ENCODE measurements around the gene GJA8. TPM values are rescaled to one million over a fixed set of nuclear protein-coding genes. Genes with fewer than 3 reads are reported as not detected.
"Not testable (repeated sequence)": the region's sequence is repeated elsewhere in the genome, so short reads cannot be mapped to it uniquely, and the experiment has no call there.

Gene GJA8
- total RNA-seq, result not detected

- no peak for DNase-seq (ENCODE audit: low spot score)
Observed at GRCh38 chr1:147902253-147902845, at the start of gene GJA8. Gene GJA8, plus strand, starts transcription at chr1:147902795. Its CDS starts 5,161 bp downstream, at chr1:147907956.

GRCh38 chr1:147853391-147853790 is 49.2 kb upstream of the GJA8 start:
- DNase-seq (ENCODE audit: low spot score), result no peak

GRCh38 chr1:147854989-147855388 is 47.6 kb upstream of the GJA8 start:
- DNase-seq (ENCODE audit: low spot score), result not testable (repeated sequence)

- DNase-seq (ENCODE audit: low spot score), result not testable (repeated sequence)
Observed at GRCh38 chr1:147855996-147856395, 46.6 kb upstream of the GJA8 start.

- not testable (repeated sequence) for DNase-seq (ENCODE audit: low spot score)
Observed at GRCh38 chr1:147867204-147867603, 35.4 kb upstream of the GJA8 start.

GRCh38 chr1:147878022-147878421 is 24.6 kb upstream of the GJA8 start:
- DNase-seq (ENCODE audit: low spot score), result no peak

- no peak for DNase-seq (ENCODE audit: low spot score)
Observed at GRCh38 chr1:147879911-147880310, 22.7 kb upstream of the GJA8 start.

- no peak for DNase-seq (ENCODE audit: low spot score)
Observed at GRCh38 chr1:147882535-147882934, 20.1 kb upstream of the GJA8 start.

GRCh38 chr1:147890177-147890790 is 12.3 kb upstream of the GJA8 start:
- DNase-seq (ENCODE audit: low spot score), result peak; percentile 79

- DNase-seq (ENCODE audit: low spot score), result no peak
Observed at GRCh38 chr1:147891088-147891487, 11.5 kb upstream of the GJA8 start.

GRCh38 chr1:147892216-147892615 is 10.4 kb upstream of the GJA8 start:
- DNase-seq (ENCODE audit: low spot score), result no peak

GRCh38 chr1:147892731-147893214 is 9.8 kb upstream of the GJA8 start:
- DNase-seq (ENCODE audit: low spot score), result no peak

- DNase-seq (ENCODE audit: low spot score), result no peak
Observed at GRCh38 chr1:147895123-147895522, 7.5 kb upstream of the GJA8 start.

GRCh38 chr1:147897029-147897752 is 5.4 kb upstream of the GJA8 start:
- no peak for DNase-seq (ENCODE audit: low spot score)

- DNase-seq (ENCODE audit: low spot score), result no peak
Observed at GRCh38 chr1:147897789-147898188, 4.8 kb upstream of the GJA8 start.

- DNase-seq (ENCODE audit: low spot score), result no peak
Observed at GRCh38 chr1:147904726-147905125, 2.1 kb downstream of the GJA8 start.

- DNase-seq (ENCODE audit: low spot score), result no peak
Observed at GRCh38 chr1:147907786-147908509, 5.4 kb downstream of the GJA8 start.

- DNase-seq (ENCODE audit: low spot score), result no peak
Observed at GRCh38 chr1:147912553-147912952, 10.0 kb downstream of the GJA8 start.

GRCh38 chr1:147913362-147913942 is 10.9 kb downstream of the GJA8 start:
- no peak for DNase-seq (ENCODE audit: low spot score)

GRCh38 chr1:147919896-147920295 is 17.3 kb downstream of the GJA8 start:
- no peak for DNase-seq (ENCODE audit: low spot score)

- DNase-seq (ENCODE audit: low spot score), result no peak
Observed at GRCh38 chr1:147924813-147925212, 22.2 kb downstream of the GJA8 start.

GRCh38 chr1:147927215-147927614 is 24.6 kb downstream of the GJA8 start:
- not testable (repeated sequence) for DNase-seq (ENCODE audit: low spot score)

Measured in ureter (tissue), 1 donor.